Epithelial cell of esophagus (primary cell): ENCODE data around the gene C2CD4B.

Experiments used
- DNase-seq: peaks from one replicate; pipeline ENCODE4 v3.0.0; 2010; ENCODE audit warnings: low read depth
- H3K4me3 ChIP-seq: 2 replicates; pipeline ENCODE4 v1.5.1; 2011; ENCODE audit warnings: mild to moderate bottlenecking, low read length, control low read depth
- TF ChIP-seq, protein P1 (sequence below): IDR thresholded peaks from 2 replicates; pipeline ENCODE4 v1.5.1; 2011; ENCODE audit warnings: low read depth, mild to moderate bottlenecking, low read length, control low read depth, inconsistent platforms; ENCODE audit not compliant: insufficient read depth; ENCODE audit errors: missing control alignments

Gene C2CD4B

DNA sequence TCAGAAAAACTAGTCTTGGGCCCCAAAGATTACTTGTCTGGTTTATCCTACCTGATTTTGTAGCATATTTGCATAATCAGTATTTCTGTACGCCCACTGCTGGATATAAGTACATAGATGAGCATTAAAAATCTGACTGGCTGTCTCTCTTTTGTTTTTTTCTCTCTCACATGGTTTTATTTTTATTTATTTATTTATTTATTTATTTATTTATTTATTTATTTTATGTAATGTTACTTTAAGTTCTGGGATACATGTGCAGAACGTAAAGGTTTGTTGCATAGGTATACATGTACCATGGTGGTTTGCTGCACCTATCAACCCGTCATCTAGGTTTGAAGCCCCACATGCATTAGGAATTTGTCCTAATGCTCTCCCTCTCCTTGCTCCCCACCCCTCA is 31.9 kb downstream of the C2CD4B start:
- TF ChIP-seq, protein P1, sequence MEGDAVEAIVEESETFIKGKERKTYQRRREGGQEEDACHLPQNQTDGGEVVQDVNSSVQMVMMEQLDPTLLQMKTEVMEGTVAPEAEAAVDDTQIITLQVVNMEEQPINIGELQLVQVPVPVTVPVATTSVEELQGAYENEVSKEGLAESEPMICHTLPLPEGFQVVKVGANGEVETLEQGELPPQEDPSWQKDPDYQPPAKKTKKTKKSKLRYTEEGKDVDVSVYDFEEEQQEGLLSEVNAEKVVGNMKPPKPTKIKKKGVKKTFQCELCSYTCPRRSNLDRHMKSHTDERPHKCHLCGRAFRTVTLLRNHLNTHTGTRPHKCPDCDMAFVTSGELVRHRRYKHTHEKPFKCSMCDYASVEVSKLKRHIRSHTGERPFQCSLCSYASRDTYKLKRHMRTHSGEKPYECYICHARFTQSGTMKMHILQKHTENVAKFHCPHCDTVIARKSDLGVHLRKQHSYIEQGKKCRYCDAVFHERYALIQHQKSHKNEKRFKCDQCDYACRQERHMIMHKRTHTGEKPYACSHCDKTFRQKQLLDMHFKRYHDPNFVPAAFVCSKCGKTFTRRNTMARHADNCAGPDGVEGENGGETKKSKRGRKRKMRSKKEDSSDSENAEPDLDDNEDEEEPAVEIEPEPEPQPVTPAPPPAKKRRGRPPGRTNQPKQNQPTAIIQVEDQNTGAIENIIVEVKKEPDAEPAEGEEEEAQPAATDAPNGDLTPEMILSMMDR = no peak
- H3K4me3 ChIP-seq = no peak overlapping the region

DNA sequence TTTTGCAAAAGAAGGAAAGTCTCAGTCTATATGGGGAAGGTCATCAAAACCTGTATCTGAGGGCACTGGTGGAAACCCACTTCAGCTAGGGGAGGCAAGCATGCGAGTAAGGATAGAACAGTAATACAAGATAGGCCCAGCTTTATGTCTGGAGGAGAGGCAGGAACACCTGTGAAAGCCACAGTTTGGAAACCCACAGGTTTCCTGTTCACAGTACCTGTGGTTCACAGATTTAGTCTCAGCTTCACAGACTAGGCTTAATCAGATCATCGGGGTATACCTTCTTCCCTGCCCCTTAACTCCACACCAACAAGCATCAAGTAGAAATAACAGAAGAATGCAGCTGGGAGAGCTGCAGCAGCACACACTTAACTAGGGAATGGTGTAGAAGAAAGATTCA is 36.2 kb downstream of the C2CD4B start:
- no peak for DNase-seq
- TF ChIP-seq, protein P1 = no peak
- H3K4me3 ChIP-seq = no peak overlapping the region

More for the DNA sequence above, 31.9 kb downstream of the C2CD4B start:
- no peak for DNase-seq

DNA sequence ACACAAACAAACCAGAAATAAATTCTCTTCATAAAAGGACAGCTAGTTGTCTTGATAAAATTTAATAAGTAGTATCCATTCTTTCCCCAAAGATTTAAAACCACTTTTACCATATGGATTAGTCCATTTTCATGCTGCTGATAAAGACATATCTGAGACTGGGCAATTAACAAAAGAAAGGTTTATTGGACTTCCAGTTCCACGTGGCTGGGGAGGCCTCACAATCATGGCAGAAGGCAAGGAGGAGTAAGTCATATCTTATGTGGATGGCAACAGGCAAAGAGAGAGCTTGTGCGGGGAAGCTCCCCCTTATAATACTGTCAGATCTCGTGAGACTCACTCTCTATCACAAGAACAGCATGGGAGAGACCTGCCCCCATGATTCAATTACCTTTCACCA is 38.7 kb downstream of the C2CD4B start:
- TF ChIP-seq, protein P1 = no peak
- no peak overlapping the region for H3K4me3 ChIP-seq
- no peak for DNase-seq

DNA sequence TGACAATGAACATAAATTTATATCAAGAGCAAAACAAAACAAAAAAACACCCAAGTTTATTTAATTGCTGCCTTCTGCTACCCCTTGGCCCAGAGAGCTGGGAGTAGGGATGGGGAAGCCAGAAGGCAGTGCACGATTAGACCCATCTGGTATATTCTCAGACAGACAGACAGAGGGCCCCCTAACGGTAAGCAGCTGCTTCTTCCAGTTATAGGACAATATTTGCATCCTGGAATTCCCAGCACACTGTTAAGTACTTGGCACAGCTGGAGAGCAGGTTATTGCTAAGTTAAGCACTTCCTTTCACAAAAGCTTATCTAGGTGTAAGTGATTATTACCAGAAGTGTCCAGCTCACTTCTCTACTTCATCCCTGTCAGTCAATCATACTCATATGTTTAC is 39.3 kb downstream of the C2CD4B start:
- TF ChIP-seq, protein P1 = peak; percentile 45
- peak; percentile 64 for DNase-seq
- H3K4me3 ChIP-seq = no peak overlapping the region

DNA sequence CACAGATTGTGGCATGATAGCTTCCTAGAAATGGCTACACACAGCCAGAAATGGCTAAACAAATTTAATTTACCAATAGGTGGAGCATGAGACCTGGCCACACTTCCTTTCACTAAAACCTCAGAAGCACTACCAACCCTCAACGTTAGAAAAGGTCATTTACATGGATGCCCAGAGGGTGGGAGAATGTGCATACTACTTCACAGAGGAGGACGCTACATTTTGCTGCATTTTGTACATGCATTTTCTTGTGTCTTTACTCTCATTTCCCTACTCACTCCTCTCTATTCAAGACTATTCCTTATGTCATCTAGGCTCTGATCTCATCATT is 40.1 kb downstream of the C2CD4B start:
- no peak overlapping the region for H3K4me3 ChIP-seq
- no peak for DNase-seq
- TF ChIP-seq, protein P1 = no peak

DNA sequence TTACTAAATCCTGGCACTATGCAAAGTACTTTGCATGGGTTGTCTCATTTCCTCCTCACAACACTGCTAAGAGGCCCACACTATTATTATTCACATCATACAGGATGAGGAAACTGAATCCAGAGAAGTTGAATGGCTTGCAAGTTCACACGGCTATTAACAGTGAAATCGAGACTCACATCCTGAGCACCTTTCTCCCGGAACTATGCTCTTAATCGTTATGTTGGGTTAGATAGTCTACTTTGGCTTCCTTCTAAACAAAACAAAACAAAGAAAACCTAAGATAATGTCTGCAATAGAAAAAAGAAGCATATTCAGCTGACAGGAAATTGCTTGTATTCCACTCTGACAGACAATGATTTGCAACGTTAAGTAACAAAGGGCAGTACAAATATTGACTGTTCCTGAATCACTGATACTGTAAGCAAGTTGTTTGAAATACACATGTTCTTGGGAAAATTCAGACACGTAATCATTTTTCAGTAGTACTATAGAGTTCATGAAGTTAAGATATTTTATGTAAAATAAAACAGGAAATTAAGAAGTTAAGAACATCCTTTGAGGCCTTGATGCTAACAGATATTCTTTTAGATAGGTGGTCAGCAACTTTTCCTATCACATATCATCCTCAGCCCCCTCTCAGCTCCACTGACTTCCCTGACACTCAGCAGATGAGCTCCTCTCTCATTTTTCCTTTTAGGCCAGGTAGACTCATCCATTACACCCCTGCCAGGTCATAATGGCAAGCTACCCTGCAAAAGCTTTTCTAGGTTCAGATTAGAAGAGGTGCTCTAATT is 40.7 kb downstream of the C2CD4B start:
- TF ChIP-seq, protein P1 = no peak
- DNase-seq = peak; percentile 73
- no peak overlapping the region for H3K4me3 ChIP-seq

DNA sequence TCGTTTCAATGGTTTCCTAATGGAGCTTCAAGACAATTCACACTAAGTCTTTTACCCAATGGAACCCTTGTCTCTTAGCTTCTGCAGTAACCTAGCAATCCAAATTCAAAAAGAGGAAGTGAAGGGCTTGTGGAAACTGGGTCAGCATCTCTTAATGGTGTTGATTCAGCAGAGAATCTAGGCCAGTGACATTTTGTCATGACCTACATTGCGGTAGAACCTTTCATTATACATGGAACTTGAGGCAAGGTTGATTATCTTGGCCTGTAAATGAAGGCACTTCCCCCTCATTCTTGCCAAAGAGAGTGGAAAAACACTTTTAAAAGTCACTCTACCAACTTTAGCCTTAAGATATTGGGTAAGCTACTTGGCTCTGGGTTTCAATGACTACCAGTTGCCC is 42.8 kb downstream of the C2CD4B start:
- no peak overlapping the region for H3K4me3 ChIP-seq
- DNase-seq = no peak
- TF ChIP-seq, protein P1 = no peak
